A673 (cell line): Measurements from ENCODE around the gene IL24. TPM values are rescaled to one million over a fixed set of nuclear protein-coding genes. Genes with fewer than 3 reads are reported as not detected.

Experiments
- BruUV-seq: library from RNA; stranded (reverse); fragments of 400-500 nt; replicated peaks from 2 replicates; lab custom pipeline; 2021; lab: Mats Ljungman, UMichigan
- CTCF ChIA-PET: fragments of 300-600 bp; sonication (Branson Sonifier 250); formaldehyde crosslinking; loops from one replicate; lab custom pipeline; 2022; ENCODE audit warnings: antibody characterized with exemption; lab: Charles Lee
- POLR2A ChIA-PET: fragments of 300-600 bp; sonication (Branson Sonifier 250); formaldehyde crosslinking; loops from one replicate; lab custom pipeline; 2022; ENCODE audit warnings: antibody characterized with exemption; ENCODE audit not compliant: low non-redundant PET; lab: Charles Lee
- DNase-seq: peaks from one replicate; pipeline ENCODE4 v3.0.0-alpha.2; 2015; ENCODE audit warnings: low spot score
- H3K27ac ChIP-seq: fragments of 200-600 bp; sonication (generic); 2 replicates; pipeline ENCODE4 v1.5.1; 2016; ENCODE audit warnings: mixed run types, low read depth, mild to moderate bottlenecking, mixed read lengths, antibody characterized with exemption, low read length; ENCODE audit not compliant: poor library complexity, severe bottlenecking
- H3K27me3 ChIP-seq: fragments of 200-600 bp; sonication (generic); replicated peaks from 2 replicates; pipeline ENCODE4 v1.6.1; 2017; ENCODE audit warnings: mixed run types, low read depth, mild to moderate bottlenecking, mixed read lengths, antibody characterized with exemption, low read length; ENCODE audit not compliant: insufficient read depth, poor library complexity
- H3K36me3 ChIP-seq: fragments of 200-600 bp; sonication (generic); 2 replicates; pipeline ENCODE4 v1.6.1; 2016; ENCODE audit warnings: mixed run types, mild to moderate bottlenecking, mixed read lengths, antibody characterized with exemption, low read length; ENCODE audit not compliant: insufficient read depth, poor library complexity, severe bottlenecking
- H3K4me1 ChIP-seq: fragments of 200-600 bp; sonication (generic); 2 replicates; pipeline ENCODE4 v1.6.1; 2017; ENCODE audit warnings: mixed run types, mild to moderate bottlenecking, mixed read lengths, antibody characterized with exemption, low read length; ENCODE audit not compliant: insufficient read depth, poor library complexity, severe bottlenecking
- H3K4me3 ChIP-seq: fragments of 200-600 bp; sonication (generic); 2 replicates; pipeline ENCODE4 v1.5.1; 2016; ENCODE audit warnings: low read depth, mixed run types, mild to moderate bottlenecking, mixed read lengths, low read length; ENCODE audit not compliant: poor library complexity, severe bottlenecking
- H3K9me3 ChIP-seq: fragments of 200-600 bp; sonication (generic); 2 replicates; pipeline ENCODE4 v1.6.1; 2016; ENCODE audit warnings: mixed run types, low read depth, mild to moderate bottlenecking, mixed read lengths, antibody characterized with exemption, low read length; ENCODE audit not compliant: poor library complexity, severe bottlenecking
- CTCF ChIP-seq: fragments of 300-800, 200-600 bp; sonication (generic); conservative IDR thresholded peaks from 2 replicates; pipeline ENCODE4 v1.5.1; 2017; ENCODE audit warnings: low read depth, mild to moderate bottlenecking, antibody characterized with exemption, low read length, moderate library complexity, mixed read lengths
- EZH2 ChIP-seq: fragments of 200-600 bp; sonication (generic); IDR thresholded peaks from 2 replicates; pipeline ENCODE4 v1.6.1; 2017; ENCODE audit warnings: borderline replicate concordance, low read depth, mild to moderate bottlenecking, mixed read lengths, antibody characterized with exemption, low read length; ENCODE audit not compliant: poor library complexity, severe bottlenecking
- intact Hi-C: fragments of 100-400 bp; cut with micrococcal nuclease; formaldehyde crosslinking; loops from one replicate; pipeline ENCODE4 v1.10.0; 2022; ENCODE audit not compliant: unreplicated experiment
- total RNA-seq: library from RNA; stranded (reverse); gene quantifications from 2 replicates; pipeline ENCODE4 v1.2.3, GENCODE V29; 2021

The IL24 gene
- total RNA-seq, 1 experiment from 2014 or later: not detected

- DNase-seq: no peak
These were observed 21.4 kb upstream of the IL24 start for GRCh38 chr1:206875752-206876377.

GRCh38 chr1:206878456-206878855 lies 18.8 kb upstream of the IL24 start:
- ChIA-PET CTCF (no interaction called here), POLR2A (no interaction called here)
- Histone ChIP-seq H3K4me1 (no peaks in the 10 kb centered on the region), H3K27me3 (no peaks in the 10 kb centered on the region), H3K9me3 (peaks cover 13% of the 10 kb centered on the region), H3K36me3 (no peaks in the 10 kb centered on the region), H3K27ac (no peak overlapping the region), H3K4me3 (no peak overlapping the region)
- TF ChIP-seq EZH2 (no peak), CTCF (no peak)
- DNase-seq: no peak
- intact Hi-C loops: no loop called here
- no TSS peak for BruUV-seq

More at GRCh38 chr1:206875752-206876377, 21.4 kb upstream of the IL24 start:
- H3K27ac ChIP-seq: no peak overlapping the region
- H3K27me3 ChIP-seq: peaks cover 2% of the 10 kb centered on the region
- no TSS peak for BruUV-seq
- H3K9me3 ChIP-seq: peaks cover 13% of the 10 kb centered on the region
- CTCF ChIA-PET: no interaction called here
- intact Hi-C loops: no loop called here
- no peaks in the 10 kb centered on the region for H3K4me1 ChIP-seq
- TF ChIP-seq EZH2: no peak
- no peak for TF ChIP-seq CTCF
- H3K36me3 ChIP-seq: no peaks in the 10 kb centered on the region
- H3K4me3 ChIP-seq: no peak overlapping the region
- POLR2A ChIA-PET: no interaction called here

- Histone ChIP-seq H3K27me3 (no peaks in the 10 kb centered on the region), H3K4me3 (no peak overlapping the region), H3K36me3 (no peaks in the 10 kb centered on the region), H3K4me1 (no peaks in the 10 kb centered on the region), H3K9me3 (peaks cover 13% of the 10 kb centered on the region), H3K27ac (no peak overlapping the region)
- ChIA-PET CTCF (interaction anchor here (0.5 kb wide), 1 partner anchor 15 kb away, joined by 3 read pairs; no protein-coding TSS in a partner anchor), POLR2A (no interaction called here)
- intact Hi-C loops: no loop called here
- DNase-seq: no peak
- no peak for TF ChIP-seq EZH2
- no peak for TF ChIP-seq CTCF
- BruUV-seq: no TSS peak
These were observed 16.9 kb upstream of the IL24 start for GRCh38 chr1:206880314-206880713.
